ENCODE results near the gene DNAJC16.
"Not testable (repeated sequence)": the region's sequence is repeated elsewhere in the genome, so short reads cannot be mapped to it uniquely, and the experiment has no call there.

The DNAJC16 gene

DNA sequence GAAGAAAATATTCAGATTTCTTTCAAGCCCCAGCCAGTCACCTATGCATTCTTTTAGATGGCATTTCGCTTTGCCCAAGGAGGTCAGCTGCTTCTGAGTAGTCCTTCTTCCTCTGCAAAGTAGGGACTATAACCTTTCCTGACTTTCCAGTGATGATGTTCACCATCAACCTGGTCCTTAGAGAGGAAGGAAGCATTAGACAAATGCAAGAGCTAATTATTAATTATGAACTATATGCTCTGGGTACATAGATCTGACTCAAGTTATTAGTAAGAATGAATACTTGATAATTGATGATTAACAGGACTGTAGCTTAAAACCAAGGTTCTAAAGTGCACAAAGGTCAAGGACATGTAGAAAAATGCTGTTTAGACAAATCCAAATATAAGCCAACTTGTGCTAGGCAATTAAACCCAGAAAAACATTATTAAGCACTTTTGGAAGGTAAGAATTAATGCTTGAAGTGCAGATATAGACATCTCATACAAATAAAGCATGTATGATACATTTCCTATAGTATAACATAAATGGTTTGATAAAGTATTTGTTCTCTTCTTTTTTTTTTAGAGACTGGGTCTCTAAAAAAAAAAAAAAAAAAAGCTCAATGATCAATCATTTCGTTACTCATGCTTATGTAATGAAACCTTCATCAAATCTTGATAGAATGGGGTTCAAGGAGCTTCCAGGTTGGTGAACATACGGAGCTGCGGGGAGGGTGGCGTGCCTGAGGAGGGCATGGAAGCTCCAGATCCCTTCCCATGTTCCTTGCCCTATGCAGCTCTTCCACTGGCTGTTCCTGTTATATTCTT is 69.4 kb downstream of the DNAJC16 start:
- TF ChIP-seq, protein P1, sequence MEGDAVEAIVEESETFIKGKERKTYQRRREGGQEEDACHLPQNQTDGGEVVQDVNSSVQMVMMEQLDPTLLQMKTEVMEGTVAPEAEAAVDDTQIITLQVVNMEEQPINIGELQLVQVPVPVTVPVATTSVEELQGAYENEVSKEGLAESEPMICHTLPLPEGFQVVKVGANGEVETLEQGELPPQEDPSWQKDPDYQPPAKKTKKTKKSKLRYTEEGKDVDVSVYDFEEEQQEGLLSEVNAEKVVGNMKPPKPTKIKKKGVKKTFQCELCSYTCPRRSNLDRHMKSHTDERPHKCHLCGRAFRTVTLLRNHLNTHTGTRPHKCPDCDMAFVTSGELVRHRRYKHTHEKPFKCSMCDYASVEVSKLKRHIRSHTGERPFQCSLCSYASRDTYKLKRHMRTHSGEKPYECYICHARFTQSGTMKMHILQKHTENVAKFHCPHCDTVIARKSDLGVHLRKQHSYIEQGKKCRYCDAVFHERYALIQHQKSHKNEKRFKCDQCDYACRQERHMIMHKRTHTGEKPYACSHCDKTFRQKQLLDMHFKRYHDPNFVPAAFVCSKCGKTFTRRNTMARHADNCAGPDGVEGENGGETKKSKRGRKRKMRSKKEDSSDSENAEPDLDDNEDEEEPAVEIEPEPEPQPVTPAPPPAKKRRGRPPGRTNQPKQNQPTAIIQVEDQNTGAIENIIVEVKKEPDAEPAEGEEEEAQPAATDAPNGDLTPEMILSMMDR (conservative IDR thresholded peaks at IDR 0.05; ENCODE audit: low read depth): no peak
- ChIA-PET CTCF (interaction anchor here (0.7 to 1.9 kb wide), 3 partner anchors 26 to 145 kb away, joined by 3 to 10 read pairs (median 5); no protein-coding TSS in a partner anchor), POLR2A (ENCODE audit: low non-redundant PET) (interaction anchor here (0.6 kb wide), 2 partner anchors 12 to 20 kb away, joined by 5 to 18 read pairs; no protein-coding TSS in a partner anchor)
- H3K27ac ChIP-seq: no peak overlapping the region
- DNase-seq (ENCODE audit: low spot score): no peak

DNA sequence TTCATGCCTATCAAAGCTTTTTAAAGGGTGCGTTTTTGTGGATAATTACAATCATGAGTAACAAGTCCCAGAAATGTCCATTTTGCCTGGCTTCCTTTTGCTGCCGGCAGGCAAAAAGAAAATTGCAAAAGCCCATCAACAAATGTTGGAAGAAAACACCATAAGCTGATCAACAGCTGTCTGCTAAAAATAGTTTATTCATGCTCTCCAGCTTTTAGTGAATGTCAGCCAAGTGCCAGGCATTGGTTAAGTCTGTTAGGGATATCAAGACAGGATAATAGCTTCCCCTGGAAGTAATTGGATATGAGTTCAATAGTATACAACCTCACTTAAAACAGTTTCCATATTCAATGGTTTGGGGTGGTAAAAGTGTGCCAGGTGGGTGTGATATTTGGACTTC is 71.8 kb downstream of the DNAJC16 start:
- ChIA-PET POLR2A (ENCODE audit: low non-redundant PET) (no interaction called here), CTCF (no interaction called here)
- TF ChIP-seq, protein P1 (conservative IDR thresholded peaks at IDR 0.05; ENCODE audit: low read depth): no peak
- H3K27ac ChIP-seq: no peak overlapping the region
- DNase-seq (ENCODE audit: low spot score): no peak

DNA sequence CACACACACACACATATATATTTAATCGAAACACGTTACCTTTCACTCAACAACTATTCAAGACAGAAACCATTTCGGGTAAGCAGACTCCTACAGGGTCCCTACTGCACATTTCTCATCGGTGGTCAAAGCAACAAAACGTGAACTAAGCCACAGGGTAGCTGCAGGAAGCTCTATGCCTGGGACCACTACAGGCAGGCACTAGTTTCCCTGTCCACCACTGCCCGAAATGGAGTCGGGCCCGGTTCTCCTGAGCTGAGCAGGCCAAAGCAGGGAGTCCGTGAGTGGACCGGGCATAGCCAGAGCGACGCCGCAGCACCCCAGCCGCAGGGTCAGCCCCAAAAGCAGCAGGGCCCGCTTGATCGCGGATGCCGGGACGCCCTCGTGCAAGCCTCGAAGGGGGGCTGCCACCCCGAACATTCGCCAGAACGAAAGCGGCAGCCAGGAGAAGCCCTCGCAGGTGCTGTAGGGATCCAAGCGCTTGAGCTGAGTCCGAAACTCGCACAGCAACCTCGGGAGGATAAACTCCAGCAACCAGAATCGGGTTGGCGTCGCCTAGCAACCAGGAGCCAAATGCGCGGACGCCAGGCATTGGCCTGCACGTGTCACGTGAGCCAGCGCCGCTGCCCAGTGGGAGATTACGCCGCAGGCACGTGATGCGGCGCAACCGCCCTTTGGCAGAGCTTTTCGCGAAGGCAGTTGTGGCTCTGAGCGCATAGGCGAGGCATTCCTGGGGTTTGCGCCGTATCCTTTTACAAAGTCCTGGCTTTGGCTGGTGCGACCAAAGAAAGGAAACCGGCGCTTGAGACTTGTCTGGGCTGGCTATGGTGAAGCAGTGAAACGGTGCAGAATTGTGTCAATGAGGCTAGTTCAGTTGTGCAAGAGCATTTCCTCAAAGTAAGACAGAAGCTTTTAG is 76.7 kb downstream of the DNAJC16 start:
- peak; percentile 98 for DNase-seq (ENCODE audit: low spot score)
- POLR2A ChIA-PET (ENCODE audit: low non-redundant PET): interaction anchor here (0.5 to 1.4 kb wide), 4 partner anchors 14 to 162 kb away, joined by 3 to 14 read pairs (median 4); partner anchors contain the start of gene DDI2
- CTCF ChIA-PET: interaction anchor here (0.7 kb wide), 3 partner anchors 14 to 86 kb away, joined by 3 to 8 read pairs (median 4); no protein-coding TSS in a partner anchor
- TF ChIP-seq, protein P1 (conservative IDR thresholded peaks at IDR 0.05; ENCODE audit: low read depth): no peak
- H3K27ac ChIP-seq: peak overlapping the region; percentile 95

DNA sequence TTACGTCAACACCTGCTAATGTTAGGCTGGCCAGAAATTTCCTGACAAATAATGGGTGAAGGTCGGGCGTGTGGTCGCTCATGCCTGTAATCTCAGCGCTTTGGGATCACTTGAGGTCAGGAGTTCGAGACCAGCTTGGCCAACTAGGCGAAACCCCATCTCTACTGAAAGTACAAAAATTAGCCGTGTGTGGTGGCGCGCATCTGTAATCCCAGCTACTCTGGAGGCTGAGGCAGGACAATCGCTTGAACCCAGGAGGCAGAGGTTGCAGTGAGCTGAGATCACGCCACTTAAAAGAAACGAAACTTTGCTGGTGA is 77.3 kb downstream of the DNAJC16 start:
- CTCF ChIA-PET; DNase-seq (ENCODE audit: low spot score): not testable (repeated sequence)
- POLR2A ChIA-PET (ENCODE audit: low non-redundant PET): interaction anchor here (0.9 to 1.4 kb wide), 2 partner anchors 13 to 76 kb away, joined by 3 to 14 read pairs; partner anchors contain the start of gene DDI2
- peak overlapping the region; percentile 95 for H3K27ac ChIP-seq

DNA sequence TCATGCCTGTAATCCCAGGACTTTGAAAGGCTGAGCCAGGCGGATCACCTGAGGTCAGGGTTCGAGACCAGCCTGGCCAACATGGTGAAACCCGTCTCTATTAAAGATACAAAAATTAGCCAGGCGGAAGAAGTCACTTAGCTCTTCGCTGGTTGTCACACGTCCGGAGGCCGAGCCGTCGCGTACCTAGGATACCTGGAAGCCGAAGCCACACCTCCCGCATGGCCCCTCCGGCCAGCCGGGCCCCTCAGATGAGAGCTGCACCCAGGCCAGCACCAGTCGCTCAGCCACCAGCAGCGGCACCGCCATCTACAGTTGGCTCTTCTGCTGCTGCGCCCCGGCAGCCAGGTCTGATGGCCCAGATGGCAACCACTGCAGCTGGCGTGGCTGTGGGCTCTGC is 77.8 kb downstream of the DNAJC16 start:
- DNase-seq (ENCODE audit: low spot score); POLR2A ChIA-PET (ENCODE audit: low non-redundant PET); CTCF ChIA-PET: not testable (repeated sequence)
- H3K27ac ChIP-seq: peak overlapping the region; percentile 95

DNA sequence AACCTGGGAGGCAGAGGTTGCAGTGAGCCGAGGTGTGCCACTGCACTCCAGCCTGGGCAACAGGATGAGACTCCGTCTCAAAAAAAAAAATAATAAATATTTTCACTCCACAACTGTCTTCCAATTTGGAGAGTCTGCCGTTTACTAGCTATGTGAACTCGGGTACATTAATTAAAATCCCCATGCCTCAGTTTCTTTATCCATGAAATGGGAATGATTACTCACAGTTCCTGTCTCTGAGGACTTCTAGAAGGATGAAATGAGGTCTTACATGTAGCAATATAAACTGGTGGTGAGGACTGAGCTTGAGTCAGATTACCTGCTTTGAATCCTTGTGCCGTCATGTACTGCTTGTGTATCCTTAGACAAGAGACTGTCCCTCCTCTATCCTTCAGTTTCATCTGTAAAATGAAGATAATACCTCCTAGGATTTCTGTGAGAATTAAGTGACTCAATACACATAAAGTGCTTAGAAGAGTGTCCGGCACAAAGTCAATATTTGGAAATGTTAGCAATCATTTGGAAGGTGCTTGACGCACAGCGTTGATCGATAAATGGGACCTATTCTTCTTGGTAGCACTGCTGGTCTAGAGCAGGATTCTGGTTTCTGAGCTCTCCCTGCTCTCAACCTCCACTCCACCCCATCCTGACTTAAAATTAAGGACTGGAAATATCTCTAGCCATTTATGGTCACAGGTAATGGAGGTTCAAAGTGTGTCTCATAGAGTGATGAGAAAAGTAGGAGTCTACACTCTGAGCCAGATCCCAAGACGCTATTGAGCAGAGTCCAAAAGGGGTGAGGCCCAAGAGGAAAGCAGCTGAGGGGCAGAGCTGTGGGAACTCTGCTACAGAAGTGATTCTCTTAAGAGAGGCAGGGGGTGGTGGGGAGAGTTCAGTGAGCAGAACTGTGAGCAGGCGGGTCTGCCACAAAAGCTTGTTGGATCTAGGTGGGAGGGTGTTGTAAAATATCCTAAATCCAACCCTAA is 79.0 kb downstream of the DNAJC16 start:
- TF ChIP-seq, protein P1 (conservative IDR thresholded peaks at IDR 0.05; ENCODE audit: low read depth): no peak
- CTCF ChIA-PET: interaction anchor here (0.7 kb wide), 1 partner anchor 136 kb away, joined by 3 read pairs; no protein-coding TSS in a partner anchor
- DNase-seq (ENCODE audit: low spot score): no peak
- no peak overlapping the region for H3K27ac ChIP-seq
- POLR2A ChIA-PET (ENCODE audit: low non-redundant PET): interaction anchor here (0.7 kb wide), 1 partner anchor 47 kb away, joined by 3 read pairs; no protein-coding TSS in a partner anchor

Data from RWPE1 (cell line).